GM12878 (cell line): ENCODE results near the gene GRM7.

Experiments used
- ASH2L ChIP-seq: fragments of 300-600, 200-600 bp; sonication (generic); IDR thresholded peaks from 2 replicates; pipeline ENCODE4 v1.6.1; 2017; ENCODE audit warnings: low read depth, mild to moderate bottlenecking, borderline replicate concordance
- CREB1 ChIP-seq: IDR thresholded peaks from 2 replicates; pipeline ENCODE4 v1.6.1; 2012; ENCODE audit warnings: low read depth, mild to moderate bottlenecking, inconsistent platforms
- MEF2A ChIP-seq: IDR thresholded peaks from 2 replicates; pipeline ENCODE4 v1.6.1; 2011; ENCODE audit warnings: low read depth, mild to moderate bottlenecking, low read length, moderate library complexity; ENCODE audit not compliant: insufficient read depth
- SPI1 ChIP-seq: IDR thresholded peaks from 2 replicates; pipeline ENCODE4 v1.6.1; 2011; ENCODE audit warnings: low read depth, mild to moderate bottlenecking, low read length, moderate library complexity, borderline replicate concordance; ENCODE audit not compliant: insufficient read depth
- TARDBP ChIP-seq: IDR thresholded peaks from 2 replicates; pipeline ENCODE4 v1.6.1; 2016; ENCODE audit warnings: borderline replicate concordance
- YY1 ChIP-seq: IDR thresholded peaks from 2 replicates; pipeline ENCODE4 v1.6.1; 2011; ENCODE audit warnings: low read depth, mild to moderate bottlenecking, low read length
- TF ChIP-seq, protein P1 (sequence below), 3 experiments: IDR thresholded peaks in 2 of 3; conservative IDR thresholded peaks in 1 of 3; 2 replicates each; pipeline ENCODE4 v1.5.1; 2011; ENCODE audit warnings: low read depth in 3 of 3, low read length in 3 of 3, mild to moderate bottlenecking in 3 of 3, control low read depth in 2 of 3, moderate library complexity in 2 of 3, inconsistent platforms in 1 of 3, mixed read lengths in 1 of 3; ENCODE audit not compliant: control insufficient read depth in 2 of 3, insufficient read depth in 1 of 3; ENCODE audit errors: extremely low read depth in 1 of 3
- TF ChIP-seq, protein P2 (sequence below): IDR thresholded peaks from 2 replicates; pipeline ENCODE4 v1.6.1; 2011; ENCODE audit warnings: low read depth, low read length, improper control_type of control experiment, borderline replicate concordance
- TF ChIP-seq, protein P3 (sequence below): IDR thresholded peaks from 2 replicates; pipeline ENCODE4 v1.6.1; 2011; ENCODE audit warnings: low read depth, mild to moderate bottlenecking, low read length, moderate library complexity, borderline replicate concordance; ENCODE audit errors: extremely low read depth

DNA sequence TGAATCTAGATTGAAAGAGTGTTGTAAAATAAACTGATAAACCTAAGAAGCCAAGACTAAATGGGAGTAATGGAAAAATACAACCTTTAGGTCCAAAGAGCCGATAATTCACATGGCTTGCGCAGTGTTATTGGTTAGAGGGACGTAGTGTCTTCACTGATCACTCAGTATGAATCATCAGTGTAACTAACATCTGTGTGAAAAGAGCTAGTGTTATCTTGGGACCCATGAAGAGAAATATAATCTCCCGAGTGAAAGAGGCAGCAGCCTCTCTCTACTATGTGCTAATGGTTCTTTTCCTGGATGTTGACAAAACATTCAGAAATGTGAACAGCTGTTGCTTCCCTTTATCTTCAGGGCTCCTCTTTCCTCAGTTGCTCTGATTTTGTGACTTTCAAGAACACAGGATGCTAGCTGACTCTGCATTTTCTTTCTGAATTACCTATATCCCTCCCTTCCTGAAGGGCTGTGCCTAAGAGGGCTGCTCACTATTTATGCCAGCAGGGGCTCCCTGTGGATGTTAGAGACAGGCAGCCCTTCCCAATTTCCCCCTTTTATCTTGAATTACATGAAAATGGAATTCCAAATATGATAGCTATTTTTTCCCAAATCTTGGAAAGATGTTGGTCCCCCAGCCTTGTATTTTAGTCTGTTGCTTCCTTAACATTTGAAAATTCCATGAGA, 128.8 kb downstream of the GRM7 start:
- TF ChIP-seq, protein P1, sequence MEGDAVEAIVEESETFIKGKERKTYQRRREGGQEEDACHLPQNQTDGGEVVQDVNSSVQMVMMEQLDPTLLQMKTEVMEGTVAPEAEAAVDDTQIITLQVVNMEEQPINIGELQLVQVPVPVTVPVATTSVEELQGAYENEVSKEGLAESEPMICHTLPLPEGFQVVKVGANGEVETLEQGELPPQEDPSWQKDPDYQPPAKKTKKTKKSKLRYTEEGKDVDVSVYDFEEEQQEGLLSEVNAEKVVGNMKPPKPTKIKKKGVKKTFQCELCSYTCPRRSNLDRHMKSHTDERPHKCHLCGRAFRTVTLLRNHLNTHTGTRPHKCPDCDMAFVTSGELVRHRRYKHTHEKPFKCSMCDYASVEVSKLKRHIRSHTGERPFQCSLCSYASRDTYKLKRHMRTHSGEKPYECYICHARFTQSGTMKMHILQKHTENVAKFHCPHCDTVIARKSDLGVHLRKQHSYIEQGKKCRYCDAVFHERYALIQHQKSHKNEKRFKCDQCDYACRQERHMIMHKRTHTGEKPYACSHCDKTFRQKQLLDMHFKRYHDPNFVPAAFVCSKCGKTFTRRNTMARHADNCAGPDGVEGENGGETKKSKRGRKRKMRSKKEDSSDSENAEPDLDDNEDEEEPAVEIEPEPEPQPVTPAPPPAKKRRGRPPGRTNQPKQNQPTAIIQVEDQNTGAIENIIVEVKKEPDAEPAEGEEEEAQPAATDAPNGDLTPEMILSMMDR (IDR thresholded peaks at IDR 0.05 in 2 of 3, conservative IDR thresholded peaks at IDR 0.05 in 1 of 3; ENCODE audit: control insufficient read depth in 2 of 3, extremely low read depth in 1 of 3, insufficient read depth in 1 of 3, low read depth in 3 of 3, low read length in 3 of 3) = no peak
- TF ChIP-seq TARDBP = no peak
- TF ChIP-seq, protein P2, sequence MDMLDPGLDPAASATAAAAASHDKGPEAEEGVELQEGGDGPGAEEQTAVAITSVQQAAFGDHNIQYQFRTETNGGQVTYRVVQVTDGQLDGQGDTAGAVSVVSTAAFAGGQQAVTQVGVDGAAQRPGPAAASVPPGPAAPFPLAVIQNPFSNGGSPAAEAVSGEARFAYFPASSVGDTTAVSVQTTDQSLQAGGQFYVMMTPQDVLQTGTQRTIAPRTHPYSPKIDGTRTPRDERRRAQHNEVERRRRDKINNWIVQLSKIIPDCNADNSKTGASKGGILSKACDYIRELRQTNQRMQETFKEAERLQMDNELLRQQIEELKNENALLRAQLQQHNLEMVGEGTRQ = no peak
- TF ChIP-seq SPI1 = no peak
- TF ChIP-seq, protein P3, sequence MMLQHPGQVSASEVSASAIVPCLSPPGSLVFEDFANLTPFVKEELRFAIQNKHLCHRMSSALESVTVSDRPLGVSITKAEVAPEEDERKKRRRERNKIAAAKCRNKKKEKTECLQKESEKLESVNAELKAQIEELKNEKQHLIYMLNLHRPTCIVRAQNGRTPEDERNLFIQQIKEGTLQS = no peak
- TF ChIP-seq YY1 = no peak
- no peak for TF ChIP-seq MEF2A
- TF ChIP-seq ASH2L = no peak
- no peak for TF ChIP-seq CREB1
